Omental fat pad (tissue), 4 donors: ENCODE results near the gene SLBP. TPM values are rescaled to one million over a fixed set of nuclear protein-coding genes. Genes with fewer than 3 reads are reported as not detected.

ENCODE experiments used
- ATAC-seq: fragments of 150-250 bp; one replicate; pipeline ENCODE4 v1.9.1; 2016; ENCODE audit warnings: mild to moderate bottlenecking, moderate library complexity; ENCODE audit not compliant: low FRiP score
- DNase-seq: peaks from one replicate; pipeline ENCODE4 v3.0.0-alpha.2; 2019; ENCODE audit warnings: low spot score
- CTCF ChIP-seq, 3 donors: fragments of 450-650 bp; IDR thresholded peaks; one replicate each; pipeline ENCODE4 v1.5.1; 2016 to 2017; ENCODE audit warnings: antibody characterized with exemption in 3 of 3, mild to moderate bottlenecking in 3 of 3, moderate library complexity in 2 of 3
- small RNA-seq: library from RNA; depleted of rRNA; stranded (forward); fragments of <200 nt; gene quantifications from one replicate; pipeline ENCODE3, GENCODE V24; 2016
- total RNA-seq, 4 donors: library from RNA; depleted of rRNA; stranded (reverse); fragments of >200 nt; gene quantifications; one replicate each; pipeline ENCODE4 v1.1.0, GENCODE V29; 2016

Gene SLBP
- total RNA-seq, 4 donors from 2014 or later, result 33.3 to 58.4 (median 40.3) TPM

- ATAC-seq (peak; percentile 91), DNase-seq (no peak)
- TF ChIP-seq CTCF (IDR thresholded peaks at IDR 0.05), result no peak
Observed at GRCh38 chr4:1644891-1645657, 67.0 kb downstream of the SLBP start.

DNA sequence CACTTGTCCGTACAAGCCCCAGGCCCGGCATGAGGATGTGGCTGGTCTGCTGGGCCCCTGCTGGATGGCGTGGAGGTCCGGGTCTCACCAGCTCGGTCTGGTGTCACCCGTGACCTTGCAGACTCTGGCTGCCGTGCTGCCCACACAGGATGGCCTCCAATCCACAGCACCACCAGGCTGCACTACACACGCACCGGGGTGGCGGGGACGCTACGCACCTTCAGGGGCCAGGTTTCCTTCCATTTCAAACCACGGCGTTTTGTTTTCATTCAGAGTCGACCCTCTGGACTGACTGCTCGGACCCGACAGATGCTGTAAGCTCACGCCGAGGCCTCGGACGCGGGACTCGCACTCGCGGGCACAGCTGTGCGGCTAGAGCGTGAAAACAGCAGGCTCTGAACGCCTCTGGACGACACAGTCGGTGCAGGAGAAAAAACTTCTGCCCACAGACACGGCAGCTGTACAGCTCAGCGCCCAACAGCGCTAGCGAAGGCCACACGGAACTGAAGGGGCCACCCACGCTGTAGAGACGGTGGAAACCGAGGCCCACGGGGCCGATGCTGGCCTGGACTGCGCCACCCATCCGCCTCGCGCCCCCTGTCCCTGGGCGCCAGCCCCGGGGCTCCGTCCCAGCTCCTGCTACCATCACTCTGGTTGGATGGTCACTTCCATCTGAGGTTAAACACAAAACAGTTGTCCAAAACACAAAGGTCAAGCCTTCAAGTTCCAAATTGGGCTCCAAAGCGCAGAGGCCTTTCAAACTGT lies 68.0 kb downstream of the SLBP start:
- TF ChIP-seq CTCF (IDR thresholded peaks at IDR 0.05), result no peak
- DNase-seq (no peak), ATAC-seq (no peak)

Small RNAs within 50 kb of the gene (small RNA-seq; reads per million reads assigned to genes)
- not detected for gene RF00019

Other genes starting within 250 kb of the SLBP start
- 10 to 100 TPM in 1 of 4 donors, 1 to 10 TPM in 3; 2.0 to 10.9 (median 5.6) TPM for gene FAM53A, start 28.0 kb downstream of the SLBP start, total RNA-seq
- 10 to 100 TPM; 31.9 to 59.0 (median 43.5) TPM for gene TMEM129, start 9.0 kb upstream of the SLBP start, total RNA-seq
- 10 to 100 TPM in 2 of 4 donors, 1 to 10 TPM in 2; 6.0 to 25.7 (median 10.0) TPM for gene TACC3, start 9.2 kb upstream of the SLBP start, total RNA-seq
- gene FGFR3, start 81.0 kb upstream of the SLBP start, total RNA-seq, result 1 to 10 TPM; 1.3 to 3.5 (median 2.6) TPM
- 100 to 1,000 TPM in 1 of 4 donors, 10 to 100 TPM in 3; 42.2 to 104 (median 52.8) TPM for gene LETM1, start 143.8 kb upstream of the SLBP start, total RNA-seq
- 10 to 100 TPM; 19.1 to 33.1 (median 28.8) TPM for gene NSD2, start 159.1 kb upstream of the SLBP start, total RNA-seq